KOPT-K1 (cell line): ENCODE data around the gene PRDM8.

Source experiments
- H3K27ac ChIP-seq: fragments of 200-600 bp; sonication (generic); 2 replicates; pipeline ENCODE4 v1.5.1; 2016; ENCODE audit warnings: antibody characterized with exemption, mild to moderate bottlenecking, low read depth, low read length; ENCODE audit not compliant: poor library complexity, severe bottlenecking
- H3K36me3 ChIP-seq: fragments of 200-600 bp; sonication (generic); 2 replicates; pipeline ENCODE4 v1.5.1; 2017; ENCODE audit warnings: antibody characterized with exemption, mild to moderate bottlenecking, low read length, moderate library complexity; ENCODE audit not compliant: insufficient read depth
- H3K9me3 ChIP-seq: fragments of 200-600 bp; sonication (generic); 2 replicates; pipeline ENCODE4 v1.5.1; 2017; ENCODE audit warnings: antibody characterized with exemption, low read length, mild to moderate bottlenecking; ENCODE audit not compliant: insufficient read depth, poor library complexity, severe bottlenecking

PRDM8 gene

GRCh38 chr4:80189956-80190677 is 7.2 kb upstream of the PRDM8 start:
- H3K36me3 ChIP-seq = no peaks in the 10 kb centered on the region
- H3K27ac ChIP-seq = no peak overlapping the region
- no peaks in the 10 kb centered on the region for H3K9me3 ChIP-seq

GRCh38 chr4:80192252-80192866 is 4.9 kb upstream of the PRDM8 start:
- H3K9me3 ChIP-seq = peaks cover 5% of the 10 kb centered on the region
- no peaks in the 10 kb centered on the region for H3K36me3 ChIP-seq
- H3K27ac ChIP-seq = no peak overlapping the region

GRCh38 chr4:80192937-80193336 is 4.4 kb upstream of the PRDM8 start:
- Histone ChIP-seq H3K27ac (no peak overlapping the region), H3K9me3 (peaks cover 10% of the 10 kb centered on the region), H3K36me3 (no peaks in the 10 kb centered on the region)

GRCh38 chr4:80195441-80196140 is 1.7 kb upstream of the PRDM8 start:
- H3K36me3 ChIP-seq = no peaks in the 10 kb centered on the region
- H3K27ac ChIP-seq = no peak overlapping the region

GRCh38 chr4:80196259-80196921 is 913 bp upstream of the PRDM8 start:
- Histone ChIP-seq H3K36me3 (no peaks in the 10 kb centered on the region), H3K27ac (no peak overlapping the region), H3K9me3 (peaks cover 16% of the 10 kb centered on the region)

More at GRCh38 chr4:80195441-80196140, 1.7 kb upstream of the PRDM8 start:
- H3K9me3 ChIP-seq = peaks cover 16% of the 10 kb centered on the region

GRCh38 chr4:80197601-80198440 is 518 bp downstream of the PRDM8 start:
- no peak overlapping the region for H3K27ac ChIP-seq
- peaks cover 28% of the 10 kb centered on the region for H3K9me3 ChIP-seq

GRCh38 chr4:80198441-80198837 is 1.1 kb downstream of the PRDM8 start:
- peaks cover 34% of the 10 kb centered on the region for H3K9me3 ChIP-seq
- no peaks in the 10 kb centered on the region for H3K36me3 ChIP-seq
- H3K27ac ChIP-seq = no peak overlapping the region

More at GRCh38 chr4:80197601-80198440, 518 bp downstream of the PRDM8 start:
- H3K36me3 ChIP-seq = no peaks in the 10 kb centered on the region

- H3K36me3 ChIP-seq = no peaks in the 10 kb centered on the region
- no peak overlapping the region for H3K27ac ChIP-seq
- peaks cover 34% of the 10 kb centered on the region for H3K9me3 ChIP-seq
Measured at GRCh38 chr4:80199004-80199560, 1.8 kb downstream of the PRDM8 start.

- Histone ChIP-seq H3K27ac (no peak overlapping the region), H3K9me3 (peaks cover 34% of the 10 kb centered on the region), H3K36me3 (no peaks in the 10 kb centered on the region)
Measured at GRCh38 chr4:80199947-80200346, 2.6 kb downstream of the PRDM8 start.

- no peak overlapping the region for H3K27ac ChIP-seq
- peaks cover 34% of the 10 kb centered on the region for H3K9me3 ChIP-seq
- H3K36me3 ChIP-seq = no peaks in the 10 kb centered on the region
Measured at GRCh38 chr4:80201252-80202151, 4.2 kb downstream of the PRDM8 start.

GRCh38 chr4:80202190-80202711 is 4.9 kb downstream of the PRDM8 start:
- Histone ChIP-seq H3K36me3 (no peaks in the 10 kb centered on the region), H3K9me3 (peaks cover 29% of the 10 kb centered on the region), H3K27ac (no peak overlapping the region)

GRCh38 chr4:80202741-80203553 is 5.6 kb downstream of the PRDM8 start:
- Histone ChIP-seq H3K36me3 (no peaks in the 10 kb centered on the region), H3K9me3 (peaks cover 23% of the 10 kb centered on the region), H3K27ac (no peak overlapping the region)
